HG03571 (cell line): ENCODE results near the gene LRRC8D.
"Not testable (repeated sequence)": the region's sequence is repeated elsewhere in the genome, so short reads cannot be mapped to it uniquely, and the experiment has no call there.

Experiments
- ATAC-seq: cut with Tn5 transposase; IDR thresholded peaks from one replicate; pipeline ENCODE4 v1.9.1; 2021; ENCODE audit not compliant: unreplicated experiment

Gene LRRC8D

DNA sequence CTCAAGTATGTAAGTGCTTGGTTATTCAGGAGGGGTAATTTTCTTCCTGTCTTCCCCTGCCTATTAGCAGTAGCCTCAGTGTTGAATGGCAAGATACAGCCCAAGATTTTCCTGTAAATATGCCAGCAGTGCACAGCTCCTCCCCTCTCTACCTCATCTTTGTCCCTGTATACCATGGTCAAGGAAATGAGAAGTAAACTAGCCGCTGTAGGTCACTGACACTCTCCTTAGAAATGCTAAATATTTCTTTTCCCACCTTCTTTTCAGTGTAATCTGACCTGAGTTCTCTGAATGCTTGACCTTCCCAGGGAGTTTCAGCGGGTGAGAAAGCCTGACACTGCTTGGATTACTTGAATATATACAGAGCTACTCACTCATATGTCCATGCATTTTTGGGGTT lies 89.9 kb downstream of the LRRC8D start:
- ATAC-seq, result no peak

DNA sequence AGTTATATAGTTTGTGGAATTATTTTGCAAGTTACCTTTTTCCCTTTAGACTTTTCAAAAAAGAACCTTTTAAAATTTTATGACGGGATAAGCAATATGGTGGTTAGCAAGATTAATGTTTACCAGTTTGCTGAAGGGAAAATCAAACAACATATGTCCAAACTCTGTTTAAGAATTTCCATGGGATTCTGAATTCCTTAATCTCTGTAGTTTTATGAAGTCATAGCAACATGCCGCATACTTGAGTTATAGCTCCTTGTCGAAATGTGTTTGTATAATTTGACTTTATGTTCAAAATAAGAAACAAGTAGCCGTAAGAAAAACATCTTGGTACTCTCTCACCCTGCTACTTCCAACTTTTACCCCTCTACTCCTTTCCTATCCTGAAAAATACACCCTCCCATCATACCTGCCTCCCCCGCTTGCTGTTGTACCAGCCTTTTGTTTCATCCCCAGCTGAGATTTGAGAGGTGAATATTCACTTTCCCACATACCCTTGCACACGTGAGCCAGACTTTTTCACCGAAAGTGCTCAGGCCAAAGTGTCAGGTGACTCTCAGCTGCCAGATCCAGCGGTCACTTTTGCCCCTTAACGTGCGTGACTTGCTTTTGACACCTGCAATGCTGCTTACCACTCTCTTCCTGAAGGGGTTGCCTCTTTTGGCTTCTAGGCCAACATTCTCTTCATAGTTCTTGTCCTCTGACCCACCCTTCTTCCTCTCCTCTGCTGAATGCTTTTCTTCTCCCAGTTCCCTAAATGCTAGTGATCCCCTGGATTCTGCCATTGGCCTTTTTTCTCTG lies 90.6 kb downstream of the LRRC8D start:
- ATAC-seq, result no peak

DNA sequence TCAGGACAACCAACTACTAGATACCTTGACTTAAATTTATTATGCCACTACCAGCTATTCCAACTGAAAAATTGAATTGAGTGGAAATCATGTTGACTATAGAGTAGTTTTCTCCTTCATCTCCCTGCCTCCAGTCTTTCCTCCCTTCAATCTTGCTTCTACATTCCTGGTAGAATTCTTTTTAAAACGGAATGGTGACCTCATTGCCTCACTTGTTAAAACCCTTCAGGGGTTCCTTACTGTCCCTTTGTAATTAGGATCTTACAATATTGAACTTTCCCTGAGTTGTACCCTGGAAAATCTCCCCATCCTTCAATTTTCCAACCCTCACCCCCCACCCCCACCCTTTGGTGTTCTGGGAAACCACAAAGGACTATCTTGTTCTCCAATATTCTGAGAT lies 91.2 kb downstream of the LRRC8D start:
- ATAC-seq, result no peak

DNA sequence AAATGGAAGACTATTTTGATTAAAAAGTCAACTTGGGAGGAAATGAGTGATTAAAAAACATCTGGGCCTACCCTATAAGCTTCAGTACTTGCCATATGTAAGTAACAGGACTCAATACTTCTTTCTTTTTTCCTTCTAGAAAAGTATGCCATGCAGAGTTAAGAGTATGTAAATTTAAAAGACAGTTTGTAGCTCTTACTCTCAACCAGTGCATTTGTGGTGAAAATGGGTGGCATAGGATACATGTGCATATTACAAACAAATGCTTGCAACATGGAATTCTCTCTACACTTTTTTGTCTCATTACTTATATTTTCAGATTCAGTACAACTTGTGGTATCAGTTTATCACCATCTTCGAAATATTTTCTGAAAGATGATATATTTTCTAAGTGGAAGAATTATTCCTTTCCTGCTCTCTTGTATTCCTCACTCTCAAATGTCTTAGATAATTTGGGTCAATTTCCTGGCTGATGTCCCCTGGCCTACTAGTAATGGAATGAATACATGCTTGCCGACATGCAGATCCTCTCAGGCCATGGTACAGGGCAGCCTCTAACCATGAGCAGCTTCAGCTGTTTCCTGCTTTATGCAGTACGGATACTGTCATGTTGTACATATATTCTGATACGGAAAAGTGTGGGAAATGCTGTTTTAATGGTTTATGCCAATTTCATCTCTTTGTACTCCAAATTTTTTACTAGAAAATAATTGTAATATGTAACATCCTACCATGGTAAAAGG lies 92.7 kb downstream of the LRRC8D start:
- no peak for ATAC-seq

DNA sequence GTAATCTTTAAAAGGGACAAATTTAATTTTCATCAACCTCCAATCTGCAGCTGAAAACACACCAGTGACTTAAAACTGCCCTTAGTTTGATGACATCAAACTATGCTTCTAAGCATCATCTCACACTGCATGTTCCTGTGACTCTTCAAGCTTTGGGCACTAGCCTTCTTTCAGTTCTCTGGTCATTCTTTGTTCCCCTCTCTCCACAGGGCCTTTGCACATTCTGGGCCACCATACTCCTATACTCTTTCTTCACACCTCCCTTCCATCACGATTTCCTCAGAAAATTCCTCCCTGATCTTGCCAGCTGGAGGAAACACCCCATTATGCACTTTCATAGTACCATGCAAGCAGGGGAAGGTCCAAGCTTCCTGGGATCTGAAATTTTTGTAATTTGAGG lies 96.5 kb downstream of the LRRC8D start:
- ATAC-seq, result no peak

DNA sequence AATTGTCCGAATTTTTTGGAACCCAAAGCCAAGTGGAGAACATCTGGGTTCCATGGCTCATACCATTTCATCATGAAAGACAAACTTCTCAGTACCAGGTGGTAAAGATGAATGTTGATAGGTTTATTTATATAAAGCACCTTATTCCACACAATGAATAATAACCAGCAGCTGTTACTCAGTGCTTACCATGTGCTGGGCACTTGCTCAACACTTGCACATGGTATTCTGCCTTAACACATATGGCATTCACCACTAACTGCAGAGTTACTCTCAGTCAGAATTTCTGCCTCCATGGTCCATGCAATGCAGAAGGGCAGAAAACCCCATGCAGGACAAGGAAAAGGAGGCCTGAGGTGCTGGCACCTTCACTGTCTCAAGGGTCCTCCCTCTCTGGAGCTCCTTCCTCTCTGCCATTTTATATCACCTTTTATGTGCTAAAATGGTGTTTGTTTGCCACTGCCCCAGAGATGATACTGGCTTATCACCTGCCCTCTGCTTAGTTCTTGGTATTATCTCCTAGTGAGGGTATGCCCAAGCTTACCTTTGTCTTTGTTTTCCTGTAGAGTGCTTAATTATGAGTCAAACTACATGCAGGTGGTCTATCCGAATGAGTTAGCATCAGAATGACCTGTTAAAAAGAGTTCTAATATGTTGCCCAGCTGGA lies 97.4 kb downstream of the LRRC8D start:
- no peak for ATAC-seq

DNA sequence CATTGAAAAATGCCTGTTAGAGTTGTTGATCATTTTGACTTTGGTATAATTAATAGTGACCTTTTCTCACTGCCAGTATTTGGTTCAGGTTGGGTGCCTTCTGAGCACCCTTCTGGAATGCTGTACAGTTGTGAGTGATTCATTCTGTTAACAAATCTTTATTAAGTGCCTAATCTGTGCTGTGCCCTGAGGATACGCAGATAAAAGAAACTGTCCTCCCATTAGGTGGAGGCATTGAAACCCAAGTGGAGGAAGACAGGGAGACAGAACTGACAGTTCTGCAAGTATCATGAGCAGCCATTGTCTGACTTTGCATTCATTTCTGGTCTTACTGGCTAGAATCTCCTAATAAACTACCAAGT lies 97.9 kb downstream of the LRRC8D start:
- ATAC-seq, result no peak

DNA sequence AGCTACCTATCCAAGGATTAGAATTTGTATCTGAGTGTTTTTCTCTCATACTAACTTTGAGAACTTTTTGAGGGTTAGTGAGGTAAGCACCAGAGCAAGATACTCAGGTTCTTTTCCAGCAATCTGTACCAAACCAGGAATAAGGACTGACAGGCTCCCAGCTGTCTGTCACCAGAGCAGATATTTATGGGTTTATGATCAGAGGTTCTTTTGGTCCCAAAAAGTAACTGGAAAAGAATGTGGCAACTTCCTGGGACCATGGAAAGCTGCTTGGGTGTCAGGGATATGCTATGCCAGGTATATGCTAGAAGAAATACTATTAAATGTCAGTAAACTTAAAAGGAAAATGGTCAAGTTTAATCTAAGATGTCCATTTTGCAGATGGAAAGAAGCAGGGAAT lies 98.3 kb downstream of the LRRC8D start:
- ATAC-seq, result no peak

DNA sequence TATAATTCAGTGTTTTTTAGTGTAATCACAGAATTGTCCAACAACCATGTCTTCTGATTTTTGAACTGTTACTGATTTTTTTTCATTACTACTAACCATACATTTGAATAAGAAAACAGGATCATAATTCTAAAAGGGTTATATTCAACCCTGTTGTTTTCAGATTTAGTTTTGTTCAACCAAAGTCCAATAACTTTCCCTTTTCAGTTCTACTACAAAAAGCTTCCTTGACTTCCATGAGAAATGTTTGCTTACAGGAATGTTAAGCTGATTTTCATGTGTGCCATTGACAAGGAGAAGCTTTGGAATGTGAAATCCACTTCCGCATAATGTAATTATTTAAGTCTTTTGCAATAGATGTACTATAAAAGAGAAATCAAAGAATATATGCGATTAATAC lies 102.1 kb downstream of the LRRC8D start:
- no peak for ATAC-seq

DNA sequence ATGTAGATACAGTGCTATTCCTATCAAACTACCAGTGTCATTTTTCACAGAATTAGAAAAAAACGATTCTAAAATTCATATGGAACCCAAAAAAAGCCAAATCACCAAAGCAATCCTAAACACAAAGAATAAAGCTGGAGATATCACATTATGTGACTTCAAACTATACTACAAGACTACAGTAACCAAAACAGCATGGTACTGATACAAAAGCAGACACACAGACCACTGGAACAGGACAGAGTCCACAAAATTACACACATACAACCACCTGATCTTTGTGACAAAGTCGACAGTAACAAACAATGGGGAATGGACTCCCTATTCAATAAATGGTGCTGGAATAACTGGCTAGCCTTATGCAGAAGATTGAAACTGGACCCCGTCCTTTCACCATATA lies 102.7 kb downstream of the LRRC8D start:
- no peak for ATAC-seq

DNA sequence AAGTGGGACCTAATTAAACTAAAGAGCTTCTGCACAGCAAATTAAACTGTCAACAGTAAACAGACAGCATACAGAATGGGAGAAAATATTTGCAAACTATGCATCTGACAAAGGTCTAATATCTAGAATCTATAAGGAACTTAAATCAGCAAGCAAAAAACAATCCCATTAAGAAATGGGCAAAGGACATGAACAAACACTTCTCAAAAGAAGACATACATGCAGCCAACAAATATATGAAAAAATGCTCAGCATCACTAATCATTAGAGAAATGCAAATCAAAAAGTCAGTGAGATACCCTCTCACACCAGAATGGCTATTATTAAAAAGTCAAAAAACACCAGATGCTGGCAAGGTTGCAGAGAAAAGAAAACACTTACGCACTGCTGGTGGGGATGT lies 103.2 kb downstream of the LRRC8D start:
- not testable (repeated sequence) for ATAC-seq

DNA sequence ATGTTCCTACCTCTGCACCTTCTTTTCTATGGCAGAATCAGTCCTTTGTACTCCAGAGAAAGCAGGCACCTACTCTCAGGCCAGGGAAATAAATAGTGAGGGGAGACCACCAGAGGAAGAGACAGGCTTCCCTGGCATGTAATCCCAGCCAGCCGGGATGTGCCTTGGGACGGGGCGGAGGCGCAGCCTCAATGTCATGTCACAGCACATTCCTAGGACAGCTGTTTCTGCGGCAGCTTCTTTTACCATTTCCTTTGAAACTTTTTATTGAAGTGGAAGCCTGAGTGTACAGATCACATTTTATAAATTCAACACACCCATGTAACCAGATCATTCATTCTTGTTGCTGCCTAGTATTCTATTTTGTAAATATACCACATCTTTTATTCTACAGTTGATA lies 106.2 kb downstream of the LRRC8D start:
- no peak for ATAC-seq

DNA sequence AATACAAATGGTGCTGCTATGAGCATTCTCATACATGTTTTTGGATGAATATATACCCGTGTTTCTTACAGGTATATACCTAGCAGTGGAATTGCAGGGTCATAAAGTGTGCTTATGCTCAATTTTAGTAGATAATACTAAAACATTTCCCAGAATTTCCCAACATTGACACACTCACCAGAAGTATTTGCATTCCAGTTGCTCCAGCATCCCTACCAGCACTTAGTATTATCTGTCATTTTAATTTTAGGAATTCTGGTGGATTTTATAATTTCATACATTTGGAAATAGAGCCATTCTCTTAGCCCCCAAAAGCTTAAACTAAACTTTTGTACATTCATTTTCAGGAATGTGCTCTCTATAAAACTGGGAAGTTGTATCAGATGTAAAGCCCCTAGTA lies 106.6 kb downstream of the LRRC8D start:
- ATAC-seq, result no peak

DNA sequence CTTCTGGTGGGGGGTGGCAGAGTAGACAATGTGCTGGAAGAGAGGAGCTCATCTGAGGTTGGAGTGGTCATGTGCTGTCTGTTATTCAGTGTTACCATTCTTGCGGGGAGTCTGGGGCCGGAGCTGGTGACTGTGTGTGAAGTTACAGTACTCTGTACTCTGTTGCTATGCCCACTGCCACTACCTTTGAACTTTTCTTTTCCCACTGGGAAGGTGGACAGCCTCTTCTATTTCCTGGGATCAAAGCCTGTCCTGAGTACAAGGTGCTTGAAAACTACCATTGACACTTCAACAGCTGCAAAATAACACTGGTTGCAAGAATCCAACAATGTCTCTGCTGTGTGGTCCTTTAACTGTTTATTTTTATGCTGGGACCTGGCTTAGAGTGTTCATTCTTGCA lies 107.7 kb downstream of the LRRC8D start:
- no peak for ATAC-seq

DNA sequence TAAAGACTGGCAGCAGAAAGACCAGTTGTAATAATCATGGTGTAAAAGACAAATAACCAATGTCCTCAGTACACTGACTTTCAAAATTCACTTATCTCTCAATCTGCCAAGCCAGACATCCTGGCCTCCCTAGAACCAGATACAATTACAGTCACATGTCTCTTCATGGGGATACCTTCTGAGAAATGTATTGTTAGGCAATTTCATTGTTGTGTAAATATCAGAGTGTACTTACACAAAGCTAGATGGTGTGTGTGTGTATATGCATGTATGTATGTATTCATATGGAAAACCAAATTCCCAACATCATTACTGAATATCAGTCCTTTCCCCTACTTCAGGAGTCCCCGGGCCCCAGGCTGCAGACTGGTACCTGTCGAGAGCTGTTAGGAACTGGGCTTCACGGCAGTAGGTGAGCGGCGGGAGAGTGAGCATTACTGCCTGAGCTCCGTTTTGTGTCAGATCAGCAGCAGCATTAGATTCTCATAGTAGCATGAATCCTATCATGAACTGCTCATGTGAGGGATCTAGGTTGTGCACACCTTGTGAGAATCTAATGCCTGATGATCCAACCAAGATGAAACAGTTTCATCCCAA lies 108.7 kb downstream of the LRRC8D start:
- ATAC-seq, result no peak

DNA sequence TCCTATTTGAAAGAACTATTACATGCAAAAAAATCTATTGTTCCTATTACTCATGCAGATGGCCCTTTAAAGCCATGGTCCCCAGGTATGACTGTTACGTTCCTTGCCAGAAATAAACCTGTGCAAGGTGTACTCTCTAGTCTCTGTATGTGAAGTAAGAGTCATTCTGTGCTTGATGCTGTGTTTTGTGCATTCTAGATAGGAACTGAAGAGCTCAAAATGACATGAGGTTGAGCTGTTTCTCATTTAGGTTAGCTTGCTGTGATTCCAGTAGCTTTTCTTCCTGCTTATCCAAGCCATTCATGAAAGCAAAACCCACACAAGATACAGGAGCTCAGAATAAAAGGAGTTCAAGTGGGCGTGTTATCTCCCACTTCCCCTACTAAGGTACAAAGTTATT lies 109.7 kb downstream of the LRRC8D start:
- ATAC-seq, result no peak

DNA sequence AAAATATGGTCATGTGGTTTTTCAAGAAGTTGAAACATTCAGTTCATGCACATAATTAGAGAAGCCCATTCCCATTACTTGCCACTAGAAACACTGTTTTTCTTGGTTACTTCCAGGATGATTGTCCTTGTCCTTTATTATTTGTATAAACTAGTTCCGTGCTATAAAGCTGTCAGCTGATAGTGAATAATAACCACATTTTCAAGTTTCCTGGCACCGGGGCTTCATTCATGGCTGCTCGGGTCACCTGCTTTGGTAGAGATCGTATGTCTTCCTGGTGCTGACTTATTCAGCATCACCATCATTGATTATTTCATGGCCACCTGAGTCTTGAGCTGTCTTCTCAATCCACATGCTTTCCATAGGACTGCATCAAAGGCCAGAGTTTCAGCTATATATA lies 111.1 kb downstream of the LRRC8D start:
- ATAC-seq, result no peak

DNA sequence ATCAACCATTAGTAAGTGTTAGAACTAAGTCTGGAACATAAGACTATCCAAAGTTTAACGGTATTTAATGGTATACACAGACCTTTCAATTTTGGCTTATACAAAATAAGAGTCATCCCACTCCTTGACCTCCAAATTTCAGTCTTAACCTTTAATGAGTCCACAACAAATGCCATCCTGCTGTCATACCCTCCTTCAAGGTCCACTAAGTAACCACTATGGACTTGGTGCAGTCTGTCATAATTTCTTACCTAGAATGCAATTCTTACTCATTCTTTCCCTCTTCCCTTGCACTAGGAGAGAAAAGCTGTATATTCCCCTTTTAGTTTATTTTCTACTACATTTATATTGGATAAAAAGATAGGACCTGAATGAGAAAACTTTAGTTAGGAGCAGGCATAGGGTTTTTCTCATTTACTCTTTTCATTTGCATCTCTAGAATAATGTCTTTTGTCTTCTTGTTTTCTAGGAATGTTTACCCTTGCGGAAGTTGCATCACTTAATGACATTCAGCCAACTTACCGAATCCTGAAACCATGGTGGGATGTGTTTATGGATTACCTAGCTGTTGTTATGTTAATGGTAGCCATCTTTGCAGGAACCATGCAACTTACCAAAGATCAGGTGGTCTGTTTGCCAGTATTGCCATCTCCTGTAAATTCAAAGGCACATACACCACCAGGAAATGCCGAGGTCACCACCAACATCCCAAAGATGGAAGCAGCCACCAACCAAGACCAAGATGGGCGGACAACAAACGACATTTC lies 111.9 kb downstream of the LRRC8D start:
- ATAC-seq, result no peak

DNA sequence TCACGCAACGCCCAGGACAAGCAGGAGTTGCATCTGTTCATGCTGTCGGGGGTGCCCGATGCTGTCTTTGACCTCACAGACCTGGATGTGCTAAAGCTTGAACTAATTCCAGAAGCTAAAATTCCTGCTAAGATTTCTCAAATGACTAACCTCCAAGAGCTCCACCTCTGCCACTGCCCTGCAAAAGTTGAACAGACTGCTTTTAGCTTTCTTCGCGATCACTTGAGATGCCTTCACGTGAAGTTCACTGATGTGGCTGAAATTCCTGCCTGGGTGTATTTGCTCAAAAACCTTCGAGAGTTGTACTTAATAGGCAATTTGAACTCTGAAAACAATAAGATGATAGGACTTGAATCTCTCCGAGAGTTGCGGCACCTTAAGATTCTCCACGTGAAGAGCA lies 113.6 kb downstream of the LRRC8D start:
- no peak for ATAC-seq

DNA sequence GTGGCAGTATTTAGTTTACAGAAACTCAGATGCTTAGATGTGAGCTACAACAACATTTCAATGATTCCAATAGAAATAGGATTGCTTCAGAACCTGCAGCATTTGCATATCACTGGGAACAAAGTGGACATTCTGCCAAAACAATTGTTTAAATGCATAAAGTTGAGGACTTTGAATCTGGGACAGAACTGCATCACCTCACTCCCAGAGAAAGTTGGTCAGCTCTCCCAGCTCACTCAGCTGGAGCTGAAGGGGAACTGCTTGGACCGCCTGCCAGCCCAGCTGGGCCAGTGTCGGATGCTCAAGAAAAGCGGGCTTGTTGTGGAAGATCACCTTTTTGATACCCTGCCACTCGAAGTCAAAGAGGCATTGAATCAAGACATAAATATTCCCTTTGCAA lies 114.4 kb downstream of the LRRC8D start:
- no peak for ATAC-seq

DNA sequence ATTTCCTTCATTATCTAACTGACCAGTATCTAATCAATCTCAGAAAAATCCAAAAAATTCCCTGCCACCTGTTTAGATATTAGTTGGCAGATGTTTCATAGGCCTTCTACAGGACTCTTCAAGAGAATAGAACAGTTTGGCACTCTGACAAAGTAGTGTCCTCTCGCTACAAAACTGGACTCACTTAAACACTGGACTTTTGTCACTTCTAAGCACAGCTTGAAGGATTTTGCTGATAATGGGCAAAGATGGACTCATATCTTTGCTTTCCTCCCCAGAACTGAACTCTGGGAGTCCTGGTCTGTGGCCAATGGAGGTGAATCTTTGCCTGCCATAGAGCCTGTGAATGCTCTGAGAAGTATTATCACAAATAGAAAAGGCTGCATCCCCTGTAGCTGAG lies 115.9 kb downstream of the LRRC8D start:
- no peak for ATAC-seq
